NCI-H1930 (cell line): ENCODE data around the gene CLTA.
A peak's percentile ranks its signal among the peaks of the same experiment; 100 is the strongest.

Source experiments
- DNase-seq, 2 experiments: peaks; one replicate each; lab custom pipeline; 2025; lab: John Stamatoyannopoulos, UW

CLTA gene, protein sequence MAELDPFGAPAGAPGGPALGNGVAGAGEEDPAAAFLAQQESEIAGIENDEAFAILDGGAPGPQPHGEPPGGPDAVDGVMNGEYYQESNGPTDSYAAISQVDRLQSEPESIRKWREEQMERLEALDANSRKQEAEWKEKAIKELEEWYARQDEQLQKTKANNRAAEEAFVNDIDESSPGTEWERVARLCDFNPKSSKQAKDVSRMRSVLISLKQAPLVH

DNA sequence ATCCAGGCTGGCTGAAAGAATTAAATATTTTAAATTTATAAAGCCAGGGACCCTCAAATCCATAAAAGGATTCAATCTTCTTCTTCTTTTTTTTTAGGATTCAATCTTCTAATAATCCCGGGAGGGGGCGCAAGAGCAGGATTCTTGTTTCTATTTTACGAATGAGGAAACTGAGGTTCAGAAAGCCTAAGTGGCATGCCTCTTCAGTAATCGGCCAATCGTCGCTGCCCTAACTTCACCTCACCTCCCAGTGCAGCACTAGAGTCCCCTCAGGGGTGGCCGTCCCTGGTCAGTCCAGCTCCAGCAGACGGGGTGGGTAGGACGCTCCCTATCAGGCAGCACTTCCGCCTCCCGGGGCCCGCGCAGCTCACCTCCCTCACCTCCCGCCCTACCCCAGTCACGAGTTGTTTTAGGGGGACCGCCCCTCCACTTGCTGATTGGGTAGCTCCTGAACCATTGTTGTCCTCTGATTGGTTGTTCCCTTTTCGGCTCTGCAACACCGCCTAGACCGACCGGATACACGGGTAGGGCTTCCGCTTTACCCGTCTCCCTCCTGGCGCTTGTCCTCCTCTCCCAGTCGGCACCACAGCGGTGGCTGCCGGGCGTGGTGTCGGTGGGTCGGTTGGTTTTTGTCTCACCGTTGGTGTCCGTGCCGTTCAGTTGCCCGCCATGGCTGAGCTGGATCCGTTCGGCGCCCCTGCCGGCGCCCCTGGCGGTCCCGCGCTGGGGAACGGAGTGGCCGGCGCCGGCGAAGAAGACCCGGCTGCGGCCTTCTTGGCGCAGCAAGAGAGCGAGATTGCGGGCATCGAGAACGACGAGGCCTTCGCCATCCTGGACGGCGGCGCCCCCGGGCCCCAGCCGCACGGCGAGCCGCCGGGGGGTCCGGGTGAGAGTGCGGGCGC is at the start of gene CLTA:
CLTA (plus strand) TSS at position 534 of the 902 bp plus-strand sequence; CDS start at position 670, 136 bp downstream.
- peak; percentile 97 to 99 for DNase-seq

DNA sequence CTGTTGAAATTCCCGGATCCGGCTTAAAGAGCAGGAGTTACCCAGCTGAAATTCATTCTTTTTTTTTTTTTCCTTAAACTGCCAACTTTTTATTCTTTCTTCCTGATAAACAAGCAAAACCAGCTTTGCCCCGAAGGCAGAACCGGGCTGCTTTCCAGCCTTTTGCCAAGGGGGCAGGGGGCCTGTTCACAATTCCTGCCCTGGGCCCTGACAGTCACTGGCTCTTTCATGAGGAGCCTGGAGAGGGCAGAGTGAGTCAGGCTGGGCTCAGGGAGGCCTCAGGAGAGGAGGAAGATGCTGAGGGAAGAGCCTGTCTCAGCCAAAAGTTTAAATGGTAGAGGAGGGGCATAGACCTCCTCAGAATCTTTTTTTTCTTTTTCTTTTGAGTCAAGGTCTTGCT is 49.4 kb upstream of the CLTA start:
- no peak for DNase-seq

DNA sequence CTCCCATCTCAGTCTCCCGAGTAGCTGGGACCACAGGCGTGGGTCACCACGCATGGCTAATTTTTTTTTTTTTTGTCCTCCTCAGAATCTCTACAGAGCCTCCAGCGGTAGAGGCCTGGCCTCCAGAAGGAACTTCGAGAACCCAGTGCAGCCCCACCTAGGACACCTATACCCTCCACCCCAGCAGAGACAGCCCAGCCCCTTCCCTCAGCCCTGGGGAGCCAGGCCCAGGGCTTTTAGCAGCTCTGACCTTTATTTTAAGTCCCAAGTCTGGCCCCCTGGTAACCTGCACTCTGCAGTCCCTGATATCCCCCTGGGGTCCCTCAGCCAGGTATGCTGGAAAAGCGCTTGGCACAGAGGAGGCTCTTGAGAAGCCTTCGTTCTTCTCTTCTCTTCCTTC is 49.0 kb upstream of the CLTA start:
- no peak for DNase-seq

DNA sequence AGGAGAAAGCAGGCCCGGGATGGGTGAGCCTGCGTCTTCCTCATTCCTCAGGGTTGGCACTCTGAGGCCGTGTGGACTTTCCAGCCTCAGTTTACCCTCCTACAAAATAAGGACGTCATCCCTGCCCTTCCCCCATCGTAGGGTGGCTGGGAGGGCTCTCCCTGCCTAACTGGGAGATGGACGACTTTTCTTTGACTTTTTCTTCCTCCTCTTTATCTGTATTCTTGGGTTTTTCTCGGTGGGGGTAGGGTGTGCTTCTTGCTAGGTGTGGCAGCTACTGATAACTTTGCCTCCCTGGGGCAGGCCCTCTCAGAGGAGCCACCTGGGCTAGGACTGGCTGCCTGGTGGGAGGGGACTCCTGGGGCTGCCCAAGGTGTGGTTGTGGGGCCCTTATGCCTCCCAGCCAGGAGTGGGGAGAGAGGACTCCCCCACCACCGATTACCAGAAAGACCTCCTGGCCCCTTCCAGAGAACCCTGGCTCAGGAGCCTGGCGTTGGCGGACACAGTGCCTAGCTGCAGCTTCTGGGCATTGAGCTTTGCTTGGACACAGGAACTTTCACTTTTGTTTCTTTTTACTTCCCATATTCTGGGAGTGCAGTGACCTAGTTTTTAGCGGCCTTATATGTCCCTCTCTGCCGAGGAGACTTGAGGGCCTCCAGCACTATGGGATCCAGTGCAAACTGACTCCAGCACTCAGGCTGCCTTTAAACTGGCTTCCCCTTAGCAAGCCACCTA is 48.0 kb upstream of the CLTA start:
- no peak for DNase-seq

DNA sequence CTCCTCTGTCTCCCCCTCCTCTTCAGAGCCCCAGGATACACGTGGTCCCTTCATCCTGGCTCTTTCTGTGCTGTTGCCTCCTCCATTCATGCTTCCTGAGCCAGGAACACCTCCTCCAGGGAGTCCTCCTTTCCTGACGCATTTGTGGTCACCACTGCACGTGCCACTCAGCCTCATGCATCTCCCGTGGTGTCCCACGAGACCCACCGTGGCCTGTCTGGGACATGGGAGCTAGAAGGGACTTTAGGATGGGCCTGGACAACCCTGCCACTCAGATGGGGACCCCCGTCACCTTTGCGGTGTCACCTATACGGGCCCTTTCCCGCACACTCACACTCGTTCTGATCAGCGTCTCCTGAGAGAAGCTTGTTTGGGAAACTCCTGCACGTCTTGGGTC is 47.5 kb upstream of the CLTA start:
- no peak for DNase-seq

DNA sequence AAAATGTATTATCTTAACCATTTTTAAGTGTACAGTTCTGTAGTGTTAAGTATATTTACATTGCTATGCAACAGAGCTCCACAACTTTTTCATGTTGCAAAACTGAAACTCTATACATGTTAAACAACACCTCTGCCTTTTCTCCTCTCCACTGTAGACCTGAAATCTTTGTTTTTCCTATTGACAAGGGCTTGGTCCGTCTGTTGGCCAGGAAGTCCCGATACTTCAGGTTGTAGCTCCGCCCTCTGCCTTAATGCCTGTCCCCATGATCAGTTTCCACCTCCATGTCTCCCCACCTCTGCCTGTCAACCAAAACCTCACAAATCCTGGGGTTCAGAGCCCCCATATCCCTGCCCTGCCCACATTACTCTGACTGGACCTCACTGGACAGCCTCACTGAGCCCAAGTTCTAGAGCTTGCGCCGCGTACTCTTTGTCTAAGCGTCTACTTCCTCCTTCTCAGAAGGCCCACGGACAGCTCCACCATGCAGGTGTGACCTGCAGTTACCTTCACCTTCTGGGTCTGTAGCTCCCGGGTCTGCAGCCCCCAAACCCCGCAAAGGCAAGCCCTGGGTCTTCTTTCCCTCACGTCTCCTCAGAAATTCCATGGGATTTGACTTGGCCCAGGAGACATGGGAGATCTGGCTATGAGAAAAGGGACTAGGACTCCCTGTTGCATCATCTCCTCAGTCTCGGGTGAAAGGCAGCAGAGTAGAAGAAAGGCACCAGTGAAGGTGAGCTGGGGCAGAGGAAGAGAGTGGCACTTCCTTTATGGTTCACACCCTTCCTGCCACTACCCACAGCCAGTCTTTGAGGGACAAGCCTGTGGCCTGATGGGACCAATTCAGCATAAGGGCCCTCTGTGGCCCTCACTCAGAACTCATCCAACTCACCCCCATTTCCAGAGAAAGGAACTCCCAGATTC is 46.1 kb upstream of the CLTA start:
- DNase-seq = no peak

DNA sequence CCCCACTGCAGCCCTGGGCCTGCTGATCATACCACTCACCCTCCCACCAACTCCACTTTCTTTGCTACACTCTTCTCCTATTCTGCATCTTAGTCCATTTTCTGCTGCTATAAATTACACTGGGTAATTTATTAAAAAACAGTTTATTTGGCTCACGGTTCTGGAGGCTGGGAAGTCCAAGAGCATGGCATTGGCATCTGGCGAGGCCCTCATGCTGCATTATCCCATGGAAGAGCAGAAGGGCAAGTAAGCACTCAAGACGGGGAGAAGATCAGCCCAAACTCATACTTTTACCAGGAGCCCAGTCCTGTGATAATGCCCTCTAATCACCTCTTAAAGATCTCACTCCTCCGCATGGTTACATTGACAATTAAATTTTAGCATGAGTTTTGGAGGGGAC is 44.8 kb upstream of the CLTA start:
- DNase-seq = no peak

DNA sequence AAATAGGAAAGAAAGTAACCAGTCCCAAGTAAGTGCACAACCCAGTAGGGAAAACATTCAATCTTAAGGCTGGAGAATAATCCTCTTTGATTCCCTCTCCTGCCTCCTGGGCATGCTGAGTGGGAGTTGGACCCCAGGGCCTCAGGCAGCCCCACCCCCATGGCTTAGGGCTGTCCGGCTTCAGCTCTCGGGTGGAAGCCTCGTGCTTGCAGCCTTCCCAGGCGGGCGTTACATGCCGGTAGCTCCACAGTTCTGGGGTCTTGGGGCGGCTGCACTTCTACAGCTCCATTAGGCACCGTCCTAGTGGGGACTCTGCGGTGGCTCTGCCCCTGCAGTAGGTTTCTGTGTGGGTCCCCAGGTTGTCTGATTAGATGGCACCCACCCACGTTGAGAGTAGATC is 44.1 kb upstream of the CLTA start:
- no peak for DNase-seq

DNA sequence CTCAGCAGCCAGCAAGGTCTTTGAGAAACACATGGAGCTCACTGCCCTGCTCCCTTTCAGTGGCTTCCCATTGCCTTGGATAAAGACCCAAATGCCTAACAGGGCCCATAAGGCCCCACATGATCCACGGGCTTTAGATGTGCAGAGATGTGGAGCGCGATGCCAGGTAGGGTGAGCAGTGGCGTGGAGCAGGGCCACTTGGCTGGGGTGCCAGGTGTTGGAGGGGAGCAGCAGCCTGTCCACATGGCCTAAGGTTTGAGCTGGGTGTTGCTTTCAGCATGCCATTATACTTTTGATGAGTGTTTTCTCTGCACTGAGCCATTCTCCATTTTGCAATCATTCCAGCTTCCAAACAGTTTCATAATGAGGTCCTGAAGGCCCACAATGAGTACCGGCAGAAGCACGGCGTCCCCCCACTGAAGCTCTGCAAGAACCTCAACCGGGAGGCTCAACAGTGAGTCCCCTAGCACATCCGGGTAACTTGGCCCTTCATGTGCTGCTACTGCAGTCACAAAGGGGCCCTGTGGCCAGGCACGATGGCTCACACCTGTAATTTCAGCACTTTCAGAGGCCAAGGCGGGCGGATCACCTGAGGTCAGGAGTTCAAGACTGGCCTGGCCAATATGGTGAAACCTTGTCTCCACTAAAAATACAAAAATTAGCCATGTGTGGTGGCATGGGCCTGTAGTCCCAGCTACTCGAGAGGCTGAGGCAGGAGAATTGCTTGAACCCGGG is 43.1 kb upstream of the CLTA start:
- DNase-seq = no peak

DNA sequence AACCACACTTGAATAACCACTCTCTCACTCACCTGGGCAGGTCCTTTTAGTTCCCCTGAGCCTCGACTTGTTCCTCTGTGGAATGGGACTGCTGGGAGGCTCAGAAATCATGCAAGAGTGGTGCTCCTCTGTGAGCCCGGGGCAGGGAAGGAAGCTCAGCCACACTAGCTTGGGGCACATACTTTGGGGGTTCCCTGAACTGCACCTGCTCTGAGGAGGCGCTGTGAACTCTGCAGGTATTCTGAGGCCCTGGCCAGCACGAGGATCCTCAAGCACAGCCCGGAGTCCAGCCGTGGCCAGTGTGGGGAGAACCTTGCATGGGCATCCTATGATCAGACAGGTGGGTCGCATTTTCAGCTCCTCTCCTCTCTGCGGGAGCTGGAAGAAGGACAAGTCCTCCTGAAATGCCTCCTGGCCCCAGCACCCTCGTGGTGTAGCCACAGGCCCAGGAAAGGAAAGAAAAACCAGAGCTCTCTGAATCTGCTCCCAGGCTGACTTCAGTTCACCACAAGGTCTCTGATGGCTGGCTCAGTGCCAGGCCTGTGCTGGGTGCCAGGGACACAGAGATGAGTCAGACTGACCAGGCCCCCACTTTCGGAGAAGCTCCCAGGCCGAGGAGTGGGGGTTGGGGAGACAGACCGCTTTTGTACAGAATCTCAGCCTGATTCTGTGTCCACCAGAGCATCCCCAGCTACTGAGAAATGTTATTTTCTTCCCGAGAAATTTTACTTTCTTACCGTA is 42.2 kb upstream of the CLTA start:
- DNase-seq = no peak

DNA sequence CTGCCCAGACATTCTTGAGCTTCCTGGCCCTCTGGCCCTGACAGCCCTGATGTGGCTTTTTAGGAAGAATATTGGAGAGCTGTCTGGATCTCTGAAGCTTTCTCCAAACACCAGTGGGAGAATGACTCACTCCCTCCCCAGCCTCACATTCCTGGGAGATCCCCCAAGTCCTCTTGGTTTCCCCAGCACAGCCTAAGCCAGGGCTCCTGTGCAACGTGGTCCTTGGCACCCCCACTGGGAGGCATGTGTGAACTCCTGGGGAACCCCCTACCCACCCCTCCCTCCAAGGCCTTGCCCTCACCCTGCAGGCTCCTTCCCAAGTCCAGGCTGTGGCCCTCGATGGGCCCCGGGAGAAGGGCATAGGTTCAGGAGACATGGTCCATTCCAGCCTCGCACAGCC is 41.5 kb upstream of the CLTA start:
- no peak for DNase-seq

DNA sequence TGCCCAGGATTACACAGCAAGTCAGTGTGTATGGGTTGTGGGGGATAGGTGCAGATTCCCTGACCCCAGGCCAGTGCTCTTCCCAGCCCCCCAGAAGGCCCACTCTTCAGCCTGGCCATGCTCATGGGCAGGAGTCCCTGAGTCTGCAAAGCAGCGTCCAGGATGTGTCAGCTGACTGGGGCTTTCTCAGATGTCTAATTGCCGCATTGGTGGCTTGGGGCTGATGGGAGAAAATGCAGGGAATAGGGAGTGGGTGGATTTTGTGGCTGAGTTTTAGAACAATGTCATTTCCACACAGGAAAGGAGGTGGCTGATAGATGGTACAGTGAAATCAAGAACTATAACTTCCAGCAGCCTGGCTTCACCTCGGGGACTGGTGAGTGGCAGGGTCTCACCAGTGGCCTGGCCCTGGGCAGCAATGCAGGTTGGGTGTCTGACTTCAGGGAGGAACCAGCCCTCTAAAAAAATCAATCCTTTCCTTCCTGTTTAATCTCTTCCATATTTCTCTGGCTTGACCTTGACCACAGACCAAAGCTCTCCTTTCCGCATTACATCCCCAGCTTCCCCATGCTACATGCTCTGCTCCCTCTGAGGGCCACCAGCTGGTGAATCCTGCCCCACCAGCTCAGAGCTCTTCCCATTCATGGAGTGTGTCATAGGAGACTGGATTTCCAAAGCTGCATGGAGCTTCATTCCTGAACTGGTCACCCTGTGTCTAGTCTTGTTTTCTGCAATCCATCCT is 40.0 kb upstream of the CLTA start:
- DNase-seq = no peak

DNA sequence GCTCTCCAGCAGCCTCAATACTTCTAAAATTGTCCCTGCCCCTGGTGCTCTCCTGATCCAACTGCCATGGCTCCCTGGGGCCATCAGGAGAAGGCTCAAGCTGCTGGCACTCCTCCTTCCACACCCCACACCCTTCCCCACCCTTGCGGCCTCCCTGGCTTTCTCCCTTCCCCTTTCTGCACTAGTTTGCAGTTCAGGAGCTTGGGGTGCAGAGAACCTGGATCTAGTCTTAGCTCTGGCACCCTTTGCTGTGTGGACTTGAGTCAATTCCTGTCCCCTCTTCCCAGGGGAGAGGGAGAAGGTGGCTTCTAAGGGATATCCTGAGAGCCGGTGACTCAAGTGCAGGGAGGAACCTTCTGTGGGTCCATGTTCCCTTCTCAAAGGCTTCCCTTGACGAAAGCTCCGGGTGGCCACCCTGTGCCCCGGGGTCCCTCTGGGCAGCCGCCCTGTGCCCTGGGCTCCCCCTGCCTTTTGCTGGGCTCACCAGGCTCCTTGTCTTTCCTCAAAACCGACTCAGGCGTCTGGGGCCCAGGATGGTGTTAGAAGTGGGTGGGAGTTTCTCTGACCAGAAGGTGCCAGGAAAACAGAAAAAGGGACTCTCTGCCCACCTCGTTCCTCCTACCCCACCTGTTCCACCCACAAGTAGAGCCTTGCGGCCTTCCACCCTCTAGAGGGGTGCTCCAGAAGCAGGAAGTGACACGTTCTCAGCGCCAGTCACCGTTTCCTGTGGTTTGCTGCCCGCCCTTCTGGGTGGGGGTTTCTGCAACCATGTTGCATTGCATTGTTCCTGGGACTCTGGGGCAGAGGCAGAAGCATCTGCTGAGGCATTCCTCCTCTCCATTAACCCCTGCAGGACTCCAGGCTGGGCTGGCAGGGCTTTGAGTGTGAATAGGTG is 39.2 kb upstream of the CLTA start:
- DNase-seq = no peak

DNA sequence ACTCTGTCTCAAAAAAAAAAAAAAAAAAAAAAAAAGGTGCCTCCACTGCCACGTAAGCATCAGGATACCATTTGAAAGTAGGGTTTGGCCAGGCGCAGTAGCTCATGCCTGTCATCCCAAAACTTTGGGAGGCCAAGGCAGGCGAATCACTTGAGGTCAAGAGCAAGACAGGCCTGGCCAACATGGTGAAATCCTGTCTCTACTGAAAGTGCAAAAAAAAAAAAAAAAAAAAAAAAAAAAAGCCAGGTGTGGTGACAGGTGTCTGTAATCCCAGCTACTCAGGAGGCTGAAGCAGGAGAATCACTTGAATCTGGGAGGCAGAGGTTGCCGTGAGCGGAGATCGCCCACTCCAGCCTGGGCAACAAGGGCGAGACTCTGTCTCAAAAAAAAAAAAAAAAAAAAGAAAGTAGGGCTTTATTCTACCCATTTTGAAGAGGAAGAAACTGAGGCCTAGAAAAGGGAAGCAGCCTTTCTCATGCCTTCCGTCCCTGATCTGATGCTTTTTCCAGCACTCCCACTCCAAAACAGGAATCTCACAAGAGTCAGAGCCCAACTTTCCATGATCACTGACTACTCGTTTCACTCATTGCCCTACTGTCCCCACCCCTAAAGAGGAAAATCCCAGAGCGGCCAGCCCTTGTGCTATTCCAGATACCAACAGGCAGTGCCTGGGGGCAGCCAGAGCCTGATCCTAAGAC is 37.8 kb upstream of the CLTA start:
- DNase-seq = no peak

DNA sequence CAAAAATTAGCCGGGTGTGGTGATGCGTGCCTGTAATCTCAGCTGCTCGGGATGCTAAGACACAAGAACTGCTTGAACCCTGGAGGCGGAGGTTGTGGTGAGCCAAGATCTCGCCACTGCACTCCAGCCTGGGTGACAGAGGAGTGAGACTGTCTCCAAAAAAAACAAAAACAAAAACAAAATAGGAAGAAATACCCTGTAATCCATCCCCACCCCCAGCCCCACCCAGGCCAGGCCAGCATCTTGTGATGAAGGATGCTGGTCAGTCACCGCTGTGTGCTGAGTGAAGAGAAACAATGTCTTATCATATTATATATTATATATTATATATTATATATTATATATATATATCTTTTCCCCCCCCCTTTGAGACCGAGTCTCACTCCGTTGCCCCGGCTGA is 37.0 kb upstream of the CLTA start:
- DNase-seq = no peak

DNA sequence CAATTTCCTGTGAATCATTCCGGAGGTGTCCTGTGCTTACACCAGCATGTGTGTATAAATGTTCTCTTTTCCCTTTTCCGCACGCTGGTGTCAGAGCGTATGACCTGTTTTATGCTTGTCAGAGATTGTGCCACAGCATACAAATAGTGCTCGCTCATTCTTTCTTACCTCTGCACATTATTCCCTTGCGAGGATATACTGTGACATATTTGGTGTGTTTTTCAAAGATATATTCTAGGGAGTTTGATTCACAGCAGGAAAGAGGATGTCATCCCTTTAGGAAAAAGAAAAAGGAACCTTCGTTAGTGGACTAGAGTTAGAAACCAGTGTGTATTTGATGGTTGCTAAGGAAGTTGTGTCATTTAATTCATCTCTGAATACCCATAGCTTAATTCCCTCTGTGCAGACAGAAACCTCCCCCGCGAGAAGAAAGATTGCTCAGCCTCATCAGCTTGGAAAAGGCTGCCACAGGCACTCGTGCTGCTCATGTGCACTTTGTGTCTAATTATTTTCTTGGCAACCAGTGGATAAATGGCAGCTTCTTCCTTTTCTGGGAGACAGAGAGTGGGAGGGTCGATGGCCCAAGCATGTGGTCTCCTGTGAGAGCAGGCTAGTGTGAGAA is 36.3 kb upstream of the CLTA start:
- DNase-seq = no peak

DNA sequence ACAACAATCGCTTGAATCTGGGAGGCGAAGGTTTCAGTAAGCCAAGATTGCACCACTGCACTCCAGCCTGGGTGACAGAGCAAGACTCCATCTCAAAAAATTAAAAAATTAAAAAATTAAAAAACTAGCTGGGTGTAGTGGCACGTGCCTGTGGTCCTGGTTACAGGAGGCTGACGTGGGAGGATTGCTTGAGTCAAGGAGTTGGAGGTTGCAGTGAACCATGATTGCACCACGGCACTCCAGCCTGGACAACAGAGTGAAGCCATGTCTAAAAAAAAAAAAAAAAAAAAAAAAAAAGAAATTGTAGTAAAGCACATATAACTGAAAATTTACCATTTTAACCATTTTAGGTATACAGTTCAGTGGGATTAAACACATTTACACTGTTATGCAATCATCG is 34.6 kb upstream of the CLTA start:
- DNase-seq = no peak

DNA sequence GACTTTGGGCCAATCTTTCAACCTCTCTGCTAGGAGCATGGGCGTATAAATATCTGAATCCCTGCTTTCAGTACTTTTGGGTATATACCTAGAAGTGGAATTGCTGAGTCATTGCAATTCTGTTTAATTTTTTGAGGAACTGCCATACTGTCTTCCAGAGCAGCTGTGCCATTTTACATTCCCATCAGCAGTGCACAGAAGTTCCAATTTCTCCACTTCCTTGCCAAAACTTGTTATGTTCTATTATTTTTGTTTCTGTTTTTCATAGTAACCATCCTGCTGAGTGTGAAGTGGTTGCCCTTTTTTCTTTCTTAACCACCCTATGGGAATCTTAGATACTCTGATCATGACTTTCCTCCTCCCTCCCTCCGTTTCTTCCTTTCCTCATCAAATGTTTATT is 32.6 kb upstream of the CLTA start:
- DNase-seq = no peak
